Measurements from ENCODE around the gene GASK1A.

DNA sequence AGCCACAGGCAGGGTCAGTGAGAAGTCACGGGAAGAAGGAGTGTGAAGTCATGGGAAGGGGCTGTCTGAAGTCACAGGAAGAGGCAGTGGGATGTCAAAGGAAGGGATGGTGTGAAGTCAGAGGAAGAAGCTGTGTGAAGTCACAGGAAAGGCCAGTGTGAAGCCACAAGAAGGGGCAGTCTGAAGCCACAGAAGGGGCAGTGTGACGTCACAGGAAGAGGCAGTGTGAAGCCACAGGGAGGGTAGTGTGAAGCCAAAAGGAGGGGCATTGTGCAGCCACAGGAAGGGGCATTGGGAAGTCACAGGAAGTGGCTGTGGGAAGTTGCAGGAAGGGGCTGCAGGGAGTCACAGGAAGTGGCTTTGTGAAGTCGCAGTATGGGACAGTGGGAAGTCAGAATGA lies 35.1 kb downstream of the GASK1A start:
- TF ChIP-seq GLIS3 (CRISPR knock-in tag; IDR thresholded peaks at IDR 0.05) (no peak), CSDC2 (CRISPR knock-in tag; IDR thresholded peaks at IDR 0.05) (no peak), ISL1 (CRISPR knock-in tag; IDR thresholded peaks at IDR 0.05) (no peak), PPARA (CRISPR knock-in tag; IDR thresholded peaks at IDR 0.05; ENCODE audit: borderline replicate concordance) (no peak)

All from SK-N-SH treated with all-trans-retinoic acid at 6 μM for 48 hours (cell line).